Measurements from ENCODE around the gene CATSPER2.
A peak's percentile ranks its signal among the peaks of the same experiment; 100 is the strongest.
"Not testable (repeated sequence)": the region's sequence is repeated elsewhere in the genome, so short reads cannot be mapped to it uniquely, and the experiment has no call there.

The CATSPER2 gene

GRCh38 chr15:43663333-43663732 is 14.7 kb upstream of the CATSPER2 start:
- H3K9me3 ChIP-seq (replicated peaks; ENCODE audit: insufficient read depth, low read length); H3K79me2 ChIP-seq (ENCODE audit: low read length); H3K4me1 ChIP-seq (ENCODE audit: low read length); H2AFZ ChIP-seq (ENCODE audit: low read length); H4K20me1 ChIP-seq (ENCODE audit: insufficient read depth, low read length); H3K27ac ChIP-seq (ENCODE audit: low read length); H3K9ac ChIP-seq (ENCODE audit: low read length); H3K27me3 ChIP-seq (replicated peaks; ENCODE audit: insufficient read depth, low read length); H3K4me2 ChIP-seq (ENCODE audit: low read depth, low read length); H3F3A ChIP-seq (ENCODE audit: insufficient read depth, low read length); DNase-seq; H3K4me3 ChIP-seq (ENCODE audit: low read length); H3K36me3 ChIP-seq (replicated peaks; ENCODE audit: insufficient read depth, low read length); H3K9me2 ChIP-seq (replicated peaks; ENCODE audit: insufficient read depth, low read length): not testable (repeated sequence)

- not testable (repeated sequence) for H3K79me2 ChIP-seq (ENCODE audit: low read length); H3K9me3 ChIP-seq (replicated peaks; ENCODE audit: insufficient read depth, low read length); H3K4me1 ChIP-seq (ENCODE audit: low read length); H3K9ac ChIP-seq (ENCODE audit: low read length); H3K27ac ChIP-seq (ENCODE audit: low read length); H3K9me2 ChIP-seq (replicated peaks; ENCODE audit: insufficient read depth, low read length); H4K20me1 ChIP-seq (ENCODE audit: insufficient read depth, low read length); H3K27me3 ChIP-seq (replicated peaks; ENCODE audit: insufficient read depth, low read length); H3K36me3 ChIP-seq (replicated peaks; ENCODE audit: insufficient read depth, low read length); H3K4me3 ChIP-seq (ENCODE audit: low read length); DNase-seq; H3F3A ChIP-seq (ENCODE audit: insufficient read depth, low read length); H3K4me2 ChIP-seq (ENCODE audit: low read depth, low read length); H2AFZ ChIP-seq (ENCODE audit: low read length)
Observed at GRCh38 chr15:43662293-43662692, 13.6 kb upstream of the CATSPER2 start.

GRCh38 chr15:43659727-43660126 is 11.1 kb upstream of the CATSPER2 start:
- DNase-seq: not testable (repeated sequence)

GRCh38 chr15:43649430-43649926 is 834 bp upstream of the CATSPER2 start:
- DNase-seq; H3K79me2 ChIP-seq (ENCODE audit: low read length); H3K27me3 ChIP-seq (replicated peaks; ENCODE audit: insufficient read depth, low read length); H3K9me3 ChIP-seq (replicated peaks; ENCODE audit: insufficient read depth, low read length); H3K27ac ChIP-seq (ENCODE audit: low read length); H3K4me2 ChIP-seq (ENCODE audit: low read depth, low read length); H3F3A ChIP-seq (ENCODE audit: insufficient read depth, low read length); H4K20me1 ChIP-seq (ENCODE audit: insufficient read depth, low read length); H3K4me1 ChIP-seq (ENCODE audit: low read length); H3K36me3 ChIP-seq (replicated peaks; ENCODE audit: insufficient read depth, low read length); H3K4me3 ChIP-seq (ENCODE audit: low read length); H3K9me2 ChIP-seq (replicated peaks; ENCODE audit: insufficient read depth, low read length); H3K9ac ChIP-seq (ENCODE audit: low read length); H2AFZ ChIP-seq (ENCODE audit: low read length): not testable (repeated sequence)

More at GRCh38 chr15:43659727-43660126, 11.1 kb upstream of the CATSPER2 start:
- not testable (repeated sequence) for H3K36me3 ChIP-seq (replicated peaks; ENCODE audit: insufficient read depth, low read length); H3K27me3 ChIP-seq (replicated peaks; ENCODE audit: insufficient read depth, low read length); H3K4me1 ChIP-seq (ENCODE audit: low read length); H3K4me2 ChIP-seq (ENCODE audit: low read depth, low read length); H3F3A ChIP-seq (ENCODE audit: insufficient read depth, low read length); H4K20me1 ChIP-seq (ENCODE audit: insufficient read depth, low read length); H3K27ac ChIP-seq (ENCODE audit: low read length); H3K9ac ChIP-seq (ENCODE audit: low read length); H3K9me3 ChIP-seq (replicated peaks; ENCODE audit: insufficient read depth, low read length); H3K79me2 ChIP-seq (ENCODE audit: low read length); H3K9me2 ChIP-seq (replicated peaks; ENCODE audit: insufficient read depth, low read length); H2AFZ ChIP-seq (ENCODE audit: low read length); H3K4me3 ChIP-seq (ENCODE audit: low read length)

GRCh38 chr15:43638464-43639204 is 10.0 kb downstream of the CATSPER2 start:
- H3K9me3 ChIP-seq (replicated peaks; ENCODE audit: insufficient read depth, low read length); H3K9ac ChIP-seq (ENCODE audit: low read length); H3K4me3 ChIP-seq (ENCODE audit: low read length); H4K20me1 ChIP-seq (ENCODE audit: insufficient read depth, low read length); H3K27me3 ChIP-seq (replicated peaks; ENCODE audit: insufficient read depth, low read length); H2AFZ ChIP-seq (ENCODE audit: low read length); H3K79me2 ChIP-seq (ENCODE audit: low read length); H3K4me1 ChIP-seq (ENCODE audit: low read length); H3K27ac ChIP-seq (ENCODE audit: low read length); H3K9me2 ChIP-seq (replicated peaks; ENCODE audit: insufficient read depth, low read length); DNase-seq; H3K36me3 ChIP-seq (replicated peaks; ENCODE audit: insufficient read depth, low read length); H3F3A ChIP-seq (ENCODE audit: insufficient read depth, low read length): not testable (repeated sequence)
- peak overlapping the region; percentile 18; the same call in 1 of the 2 replicates for H3K4me2 ChIP-seq (ENCODE audit: low read depth, low read length)

GRCh38 chr15:43626937-43627336 is 21.7 kb downstream of the CATSPER2 start:
- not testable (repeated sequence) for H3F3A ChIP-seq (ENCODE audit: insufficient read depth, low read length); H3K36me3 ChIP-seq (replicated peaks; ENCODE audit: insufficient read depth, low read length); H3K9me3 ChIP-seq (replicated peaks; ENCODE audit: insufficient read depth, low read length); H3K27me3 ChIP-seq (replicated peaks; ENCODE audit: insufficient read depth, low read length); DNase-seq; H4K20me1 ChIP-seq (ENCODE audit: insufficient read depth, low read length); H3K4me3 ChIP-seq (ENCODE audit: low read length); H3K9ac ChIP-seq (ENCODE audit: low read length); H3K27ac ChIP-seq (ENCODE audit: low read length); H3K9me2 ChIP-seq (replicated peaks; ENCODE audit: insufficient read depth, low read length); H3K4me1 ChIP-seq (ENCODE audit: low read length); H3K4me2 ChIP-seq (ENCODE audit: low read depth, low read length); H3K79me2 ChIP-seq (ENCODE audit: low read length); H2AFZ ChIP-seq (ENCODE audit: low read length)
